Adrenal gland (tissue), 5 donors: ENCODE measurements around the gene PRR18.

Experiments used
- POLR2A ChIP-seq, 2 donors: fragments of 450-650 bp; IDR thresholded peaks; one replicate each; pipeline ENCODE4 v1.6.1; 2017; ENCODE audit warnings: antibody characterized with exemption in 2 of 2, mild to moderate bottlenecking in 2 of 2, moderate library complexity in 1 of 2
- TF ChIP-seq, protein P1 (sequence below), 6 experiments: fragments of 450-650 bp in 4 of 6; fragments of 200-600 bp in 2 of 6; sonication (generic) in 1 of 6; IDR thresholded peaks; 1 replicate in 5 of 6; 2 replicates in 1 of 6; pipeline versions ENCODE4 v1.5.1 to v1.8.0; 2016 to 2021; ENCODE audit warnings: antibody characterized with exemption in 6 of 6, mild to moderate bottlenecking in 2 of 6, moderate library complexity in 1 of 6
- donor health status: DM: no; HTN: no; CAD: no.

DNA sequence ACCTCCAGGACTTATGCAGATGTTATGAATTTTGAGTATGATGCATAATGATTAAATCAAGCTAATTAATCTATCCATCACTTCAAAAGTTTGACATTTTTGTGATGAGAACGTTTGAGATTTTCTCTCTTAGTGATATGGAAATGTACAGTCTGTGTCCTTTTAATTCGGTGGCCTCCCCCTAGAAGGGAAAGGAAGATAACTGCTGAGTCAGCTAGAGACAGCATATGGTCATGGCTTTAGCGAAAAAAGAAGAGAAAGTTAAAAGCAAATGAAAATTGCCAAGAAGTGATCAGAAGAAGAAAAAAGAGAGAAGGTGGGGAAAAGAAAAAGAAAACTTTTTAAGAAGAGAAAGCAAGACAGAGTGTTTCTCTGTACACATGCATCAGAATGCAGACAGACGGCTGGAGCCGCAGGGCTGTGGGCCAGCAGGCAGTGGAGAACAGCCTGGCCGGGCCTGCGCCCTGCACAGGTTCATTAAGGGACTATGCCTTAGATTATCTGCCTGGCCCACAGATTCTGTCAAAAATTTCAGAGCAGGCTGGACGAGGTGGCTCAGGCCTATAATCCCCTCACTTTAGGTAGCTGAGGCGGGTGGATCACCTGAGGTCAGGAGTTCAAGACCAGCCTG is 7.7 kb downstream of the PRR18 start:
- TF ChIP-seq, protein P1, sequence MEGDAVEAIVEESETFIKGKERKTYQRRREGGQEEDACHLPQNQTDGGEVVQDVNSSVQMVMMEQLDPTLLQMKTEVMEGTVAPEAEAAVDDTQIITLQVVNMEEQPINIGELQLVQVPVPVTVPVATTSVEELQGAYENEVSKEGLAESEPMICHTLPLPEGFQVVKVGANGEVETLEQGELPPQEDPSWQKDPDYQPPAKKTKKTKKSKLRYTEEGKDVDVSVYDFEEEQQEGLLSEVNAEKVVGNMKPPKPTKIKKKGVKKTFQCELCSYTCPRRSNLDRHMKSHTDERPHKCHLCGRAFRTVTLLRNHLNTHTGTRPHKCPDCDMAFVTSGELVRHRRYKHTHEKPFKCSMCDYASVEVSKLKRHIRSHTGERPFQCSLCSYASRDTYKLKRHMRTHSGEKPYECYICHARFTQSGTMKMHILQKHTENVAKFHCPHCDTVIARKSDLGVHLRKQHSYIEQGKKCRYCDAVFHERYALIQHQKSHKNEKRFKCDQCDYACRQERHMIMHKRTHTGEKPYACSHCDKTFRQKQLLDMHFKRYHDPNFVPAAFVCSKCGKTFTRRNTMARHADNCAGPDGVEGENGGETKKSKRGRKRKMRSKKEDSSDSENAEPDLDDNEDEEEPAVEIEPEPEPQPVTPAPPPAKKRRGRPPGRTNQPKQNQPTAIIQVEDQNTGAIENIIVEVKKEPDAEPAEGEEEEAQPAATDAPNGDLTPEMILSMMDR (IDR thresholded peaks at IDR 0.05): no peak
- TF ChIP-seq POLR2A (IDR thresholded peaks at IDR 0.05): no peak
